Ovary (tissue), 3 donors: Measurements from ENCODE around the gene SGMS2.

Source experiments
- CTCF ChIP-seq, 3 donors: fragments of 450-650 bp in 2 of 3; fragments of 200-600 bp in 1 of 3; IDR thresholded peaks; one replicate each; pipeline versions ENCODE4 v1.5.1 to v1.8.0; 2016 to 2022; ENCODE audit warnings: antibody characterized with exemption in 3 of 3, mild to moderate bottlenecking in 1 of 3
- POLR2A ChIP-seq: fragments of 450-650 bp; IDR thresholded peaks from one replicate; pipeline ENCODE4 v1.6.1; 2017; ENCODE audit warnings: antibody characterized with exemption, mild to moderate bottlenecking, moderate library complexity
- donor health status: DM: no; HTN: no; CAD: no.

- TF ChIP-seq CTCF (IDR thresholded peaks at IDR 0.05) (no peak), POLR2A (no peak)
Observed at GRCh38 chr4:107870236-107870635, 45.5 kb downstream of the SGMS2 start.
